ENCODE results near the gene PSG5.
"Not testable (repeated sequence)": the region's sequence is repeated elsewhere in the genome, so short reads cannot be mapped to it uniquely, and the experiment has no call there.

PSG5 gene

GRCh38 chr19:43165906-43166305, 20.4 kb downstream of the PSG5 start:
- H3K9me3 ChIP-seq (ENCODE audit: insufficient read depth, low read depth, low read length); H3K4me1 ChIP-seq (ENCODE audit: control insufficient read depth in 1 of 2, insufficient read depth in 2 of 2, low read length in 2 of 2); H3K4me2 ChIP-seq (ENCODE audit: low read length); H4K8ac ChIP-seq (ENCODE audit: low read depth, low read length); H3K4me3 ChIP-seq (ENCODE audit: low read depth, low read length); H3K36me3 ChIP-seq (ENCODE audit: control insufficient read depth in 1 of 2, insufficient read depth in 2 of 2, low read length in 2 of 2); H3K79me1 ChIP-seq (ENCODE audit: low read length); H3K14ac ChIP-seq (ENCODE audit: low read length); H2BK12ac ChIP-seq (ENCODE audit: low read length); H3K23ac ChIP-seq (ENCODE audit: low read length); H2AK5ac ChIP-seq (ENCODE audit: low read length); H3K4ac ChIP-seq (ENCODE audit: low read depth, low read length); H2AFZ ChIP-seq (ENCODE audit: insufficient read depth, low read length, poor library complexity); H4K91ac ChIP-seq (ENCODE audit: low read depth, low read length); H2BK5ac ChIP-seq (ENCODE audit: low read depth, low read length, poor library complexity); H4K12ac ChIP-seq (ENCODE audit: low read depth, low read length); H3K27me3 ChIP-seq (ENCODE audit: insufficient read depth, low read length); H2BK120ac ChIP-seq (ENCODE audit: insufficient read depth, low read length, poor library complexity); H3K27ac ChIP-seq (ENCODE audit: low read depth, low read length); H3K18ac ChIP-seq (ENCODE audit: low read length); H3K9ac ChIP-seq (ENCODE audit: low read length); H3K79me2 ChIP-seq (ENCODE audit: control insufficient read depth, insufficient read depth, low read length, poor library complexity): not testable (repeated sequence)
- no CpG with 5 or more reads among the region's 3 CpGs for WGBS (ENCODE audit: extremely low coverage, insufficient coverage, insufficient read length)
- DNase-seq, result peak; percentile 39 to 87

- no CpG with 5 or more reads among the region's 3 CpGs for WGBS (ENCODE audit: extremely low coverage, insufficient coverage, insufficient read length)
- H4K91ac ChIP-seq (ENCODE audit: low read depth, low read length); H3K9ac ChIP-seq (ENCODE audit: low read length); H2AK5ac ChIP-seq (ENCODE audit: low read length); H3K79me1 ChIP-seq (ENCODE audit: low read length); H3K23ac ChIP-seq (ENCODE audit: low read length); H2BK5ac ChIP-seq (ENCODE audit: low read depth, low read length, poor library complexity); H3K36me3 ChIP-seq (ENCODE audit: control insufficient read depth in 1 of 2, insufficient read depth in 2 of 2, low read length in 2 of 2); H3K9me3 ChIP-seq (ENCODE audit: insufficient read depth, low read depth, low read length); H2BK12ac ChIP-seq (ENCODE audit: low read length); H3K4ac ChIP-seq (ENCODE audit: low read depth, low read length); H3K27me3 ChIP-seq (ENCODE audit: insufficient read depth, low read length); H3K4me2 ChIP-seq (ENCODE audit: low read length); H3K14ac ChIP-seq (ENCODE audit: low read length); H3K18ac ChIP-seq (ENCODE audit: low read length); H3K4me1 ChIP-seq (ENCODE audit: control insufficient read depth in 1 of 2, insufficient read depth in 2 of 2, low read length in 2 of 2); H2BK120ac ChIP-seq (ENCODE audit: insufficient read depth, low read length, poor library complexity); H3K79me2 ChIP-seq (ENCODE audit: control insufficient read depth, insufficient read depth, low read length, poor library complexity); H3K4me3 ChIP-seq (ENCODE audit: low read depth, low read length); H3K27ac ChIP-seq (ENCODE audit: low read depth, low read length); H2AFZ ChIP-seq (ENCODE audit: insufficient read depth, low read length, poor library complexity); H4K12ac ChIP-seq (ENCODE audit: low read depth, low read length); H4K8ac ChIP-seq (ENCODE audit: low read depth, low read length): not testable (repeated sequence)
- DNase-seq, result peak; percentile 7 to 61
Observed at GRCh38 chr19:43163135-43163534, 23.2 kb downstream of the PSG5 start.

- not testable (repeated sequence) for H4K12ac ChIP-seq (ENCODE audit: low read depth, low read length); H2BK5ac ChIP-seq (ENCODE audit: low read depth, low read length, poor library complexity); H3K27ac ChIP-seq (ENCODE audit: low read depth, low read length); H2AFZ ChIP-seq (ENCODE audit: insufficient read depth, low read length, poor library complexity); H3K23ac ChIP-seq (ENCODE audit: low read length); H3K9ac ChIP-seq (ENCODE audit: low read length); H3K18ac ChIP-seq (ENCODE audit: low read length); H3K4me3 ChIP-seq (ENCODE audit: low read depth, low read length); H3K36me3 ChIP-seq (ENCODE audit: control insufficient read depth in 1 of 2, insufficient read depth in 2 of 2, low read length in 2 of 2); H3K4me2 ChIP-seq (ENCODE audit: low read length); H3K9me3 ChIP-seq (ENCODE audit: insufficient read depth, low read depth, low read length); H3K4ac ChIP-seq (ENCODE audit: low read depth, low read length); H3K79me2 ChIP-seq (ENCODE audit: control insufficient read depth, insufficient read depth, low read length, poor library complexity); H3K27me3 ChIP-seq (ENCODE audit: insufficient read depth, low read length); H2BK12ac ChIP-seq (ENCODE audit: low read length); H2AK5ac ChIP-seq (ENCODE audit: low read length); H3K79me1 ChIP-seq (ENCODE audit: low read length); H4K8ac ChIP-seq (ENCODE audit: low read depth, low read length); H2BK120ac ChIP-seq (ENCODE audit: insufficient read depth, low read length, poor library complexity); H4K91ac ChIP-seq (ENCODE audit: low read depth, low read length); H3K4me1 ChIP-seq (ENCODE audit: control insufficient read depth in 1 of 2, insufficient read depth in 2 of 2, low read length in 2 of 2); H3K14ac ChIP-seq (ENCODE audit: low read length)
- DNase-seq, result peak; percentile 33 to 74
- WGBS (ENCODE audit: extremely low coverage, insufficient coverage, insufficient read length), result no CpG with 5 or more reads among the region's 2 CpGs
Observed at GRCh38 chr19:43162261-43162660, 24.1 kb downstream of the PSG5 start.

GRCh38 chr19:43152214-43152613, 34.1 kb downstream of the PSG5 start:
- no peaks in the 10 kb centered on the region for H3K36me3 ChIP-seq (ENCODE audit: control insufficient read depth in 1 of 2, insufficient read depth in 2 of 2, low read length in 2 of 2)
- H2BK120ac ChIP-seq (ENCODE audit: insufficient read depth, low read length, poor library complexity), result no peak overlapping the region
- no peak overlapping the region for H4K91ac ChIP-seq (ENCODE audit: low read depth, low read length)
- H3K18ac ChIP-seq (ENCODE audit: low read length), result no peak overlapping the region
- DNase-seq, result peak; percentile 20 to 71
- H3K9ac ChIP-seq (ENCODE audit: low read length), result no peak overlapping the region
- no peak overlapping the region for H3K4me2 ChIP-seq (ENCODE audit: low read length)
- H3K14ac ChIP-seq (ENCODE audit: low read length), result no peak overlapping the region
- no peak overlapping the region for H3K4ac ChIP-seq (ENCODE audit: low read depth, low read length)
- H4K8ac ChIP-seq (ENCODE audit: low read depth, low read length), result no peak overlapping the region
- no peak overlapping the region for H3K27ac ChIP-seq (ENCODE audit: low read depth, low read length)
- no peak overlapping the region for H4K12ac ChIP-seq (ENCODE audit: low read depth, low read length)
- no peaks in the 10 kb centered on the region for H3K27me3 ChIP-seq (ENCODE audit: insufficient read depth, low read length)
- H3K23ac ChIP-seq (ENCODE audit: low read length), result no peak overlapping the region
- no peaks in the 10 kb centered on the region for H3K4me1 ChIP-seq (ENCODE audit: control insufficient read depth in 1 of 2, insufficient read depth in 2 of 2, low read length in 2 of 2)
- H2BK12ac ChIP-seq (ENCODE audit: low read length), result no peak overlapping the region
- H2BK5ac ChIP-seq (ENCODE audit: low read depth, low read length, poor library complexity), result no peak overlapping the region
- H2AK5ac ChIP-seq (ENCODE audit: low read length), result no peak overlapping the region
- H3K79me1 ChIP-seq (ENCODE audit: low read length), result no peaks in the 10 kb centered on the region
- H3K4me3 ChIP-seq (ENCODE audit: low read depth, low read length), result no peak overlapping the region
- WGBS (ENCODE audit: extremely low coverage, insufficient coverage, insufficient read length), result no CpG with 5 or more reads among the region's 4 CpGs
- no peak overlapping the region for H2AFZ ChIP-seq (ENCODE audit: insufficient read depth, low read length, poor library complexity)
- H3K79me2 ChIP-seq (ENCODE audit: control insufficient read depth, insufficient read depth, low read length, poor library complexity), result no peaks in the 10 kb centered on the region
- peaks cover 19% of the 10 kb centered on the region for H3K9me3 ChIP-seq (ENCODE audit: insufficient read depth, low read depth, low read length)
